Mucosa of stomach (tissue), 1 donor: ENCODE data around the gene MARCHF9.

Experiments
- H3K27me3 ChIP-seq: one replicate; pipeline ENCODE4 v1.7.0; 2013; ENCODE audit warnings: mild to moderate bottlenecking, low read length; ENCODE audit not compliant: control insufficient read depth, insufficient read depth
- H3K36me3 ChIP-seq: one replicate; pipeline ENCODE4 v1.7.0; 2013; ENCODE audit warnings: low read length; ENCODE audit not compliant: control insufficient read depth, insufficient read depth
- H3K4me1 ChIP-seq: one replicate; pipeline ENCODE4 v1.7.0; 2013; ENCODE audit warnings: mild to moderate bottlenecking, low read length; ENCODE audit not compliant: control insufficient read depth, insufficient read depth
- H3K4me3 ChIP-seq: one replicate; pipeline ENCODE4 v1.7.0; 2013; ENCODE audit warnings: low read length
- H3K9ac ChIP-seq: one replicate; pipeline ENCODE4 v1.7.0; 2013; ENCODE audit warnings: mild to moderate bottlenecking, low read length, moderate library complexity
- H3K9me3 ChIP-seq: one replicate; pipeline ENCODE4 v1.7.0; 2013; ENCODE audit warnings: mild to moderate bottlenecking, low read length, moderate library complexity; ENCODE audit not compliant: control insufficient read depth
- donor health status: Pancreatic carcinoma.

Gene MARCHF9

GRCh38 chr12:57726884-57727757 lies 27.8 kb upstream of the MARCHF9 start:
- Histone ChIP-seq H3K4me1 (peaks cover 13% of the 10 kb centered on the region), H3K9me3 (no peaks in the 10 kb centered on the region), H3K9ac (peak overlapping the region; percentile 74), H3K36me3 (no peaks in the 10 kb centered on the region), H3K4me3 (peak overlapping the region; percentile 19), H3K27me3 (peaks cover 30% of the 10 kb centered on the region)

- H3K4me3 ChIP-seq, result no peak overlapping the region
- no peaks in the 10 kb centered on the region for H3K9me3 ChIP-seq
- H3K36me3 ChIP-seq, result no peaks in the 10 kb centered on the region
- H3K9ac ChIP-seq, result no peak overlapping the region
- H3K4me1 ChIP-seq, result peaks cover 13% of the 10 kb centered on the region
- H3K27me3 ChIP-seq, result peaks cover 37% of the 10 kb centered on the region
These were observed 27.0 kb upstream of the MARCHF9 start for GRCh38 chr12:57727758-57728395.

- no peak overlapping the region for H3K9ac ChIP-seq
- no peaks in the 10 kb centered on the region for H3K36me3 ChIP-seq
- H3K4me1 ChIP-seq, result peaks cover 13% of the 10 kb centered on the region
- peaks cover 52% of the 10 kb centered on the region for H3K27me3 ChIP-seq
- H3K4me3 ChIP-seq, result no peak overlapping the region
- no peaks in the 10 kb centered on the region for H3K9me3 ChIP-seq
These were observed 25.5 kb upstream of the MARCHF9 start for GRCh38 chr12:57729321-57729844.

- Histone ChIP-seq H3K9me3 (no peaks in the 10 kb centered on the region), H3K36me3 (no peaks in the 10 kb centered on the region), H3K4me3 (no peak overlapping the region), H3K27me3 (peaks cover 59% of the 10 kb centered on the region), H3K9ac (no peak overlapping the region), H3K4me1 (peaks cover 21% of the 10 kb centered on the region)
These were observed 24.4 kb upstream of the MARCHF9 start for GRCh38 chr12:57730336-57731067.

GRCh38 chr12:57731411-57732080 lies 23.4 kb upstream of the MARCHF9 start:
- no peaks in the 10 kb centered on the region for H3K9me3 ChIP-seq
- no peak overlapping the region for H3K4me3 ChIP-seq
- no peaks in the 10 kb centered on the region for H3K36me3 ChIP-seq
- no peak overlapping the region for H3K9ac ChIP-seq
- peaks cover 16% of the 10 kb centered on the region for H3K4me1 ChIP-seq
- peaks cover 66% of the 10 kb centered on the region for H3K27me3 ChIP-seq

- Histone ChIP-seq H3K9ac (no peak overlapping the region), H3K4me1 (peaks cover 15% of the 10 kb centered on the region), H3K27me3 (peaks cover 67% of the 10 kb centered on the region), H3K9me3 (no peaks in the 10 kb centered on the region), H3K4me3 (no peak overlapping the region), H3K36me3 (no peaks in the 10 kb centered on the region)
These were observed 22.6 kb upstream of the MARCHF9 start for GRCh38 chr12:57732270-57732669.

- Histone ChIP-seq H3K9ac (no peak overlapping the region), H3K36me3 (no peaks in the 10 kb centered on the region), H3K9me3 (no peaks in the 10 kb centered on the region), H3K4me1 (peaks cover 15% of the 10 kb centered on the region), H3K27me3 (peaks cover 67% of the 10 kb centered on the region), H3K4me3 (no peak overlapping the region)
These were observed 21.9 kb upstream of the MARCHF9 start for GRCh38 chr12:57732726-57733593.

- Histone ChIP-seq H3K4me3 (no peak overlapping the region), H3K4me1 (peaks cover 15% of the 10 kb centered on the region), H3K9ac (no peak overlapping the region), H3K36me3 (no peaks in the 10 kb centered on the region), H3K27me3 (peaks cover 70% of the 10 kb centered on the region), H3K9me3 (no peaks in the 10 kb centered on the region)
These were observed 21.0 kb upstream of the MARCHF9 start for GRCh38 chr12:57733928-57734327.

GRCh38 chr12:57734591-57734990 lies 20.3 kb upstream of the MARCHF9 start:
- Histone ChIP-seq H3K27me3 (peaks cover 77% of the 10 kb centered on the region), H3K4me1 (peaks cover 15% of the 10 kb centered on the region), H3K9ac (no peak overlapping the region), H3K9me3 (no peaks in the 10 kb centered on the region), H3K36me3 (no peaks in the 10 kb centered on the region), H3K4me3 (no peak overlapping the region)

GRCh38 chr12:57735198-57735855 lies 19.6 kb upstream of the MARCHF9 start:
- no peaks in the 10 kb centered on the region for H3K9me3 ChIP-seq
- peaks cover 15% of the 10 kb centered on the region for H3K4me1 ChIP-seq
- H3K36me3 ChIP-seq, result no peaks in the 10 kb centered on the region
- no peak overlapping the region for H3K9ac ChIP-seq
- no peak overlapping the region for H3K4me3 ChIP-seq
- H3K27me3 ChIP-seq, result peaks cover 84% of the 10 kb centered on the region
